GM18868 (cell line): ENCODE results near the gene LDAH.

ENCODE experiments used
- ATAC-seq: cut with Tn5 transposase; IDR thresholded peaks from one replicate; pipeline ENCODE4 v1.9.1; 2021; ENCODE audit warnings: mild to moderate bottlenecking, moderate library complexity; ENCODE audit not compliant: unreplicated experiment

Gene LDAH

DNA sequence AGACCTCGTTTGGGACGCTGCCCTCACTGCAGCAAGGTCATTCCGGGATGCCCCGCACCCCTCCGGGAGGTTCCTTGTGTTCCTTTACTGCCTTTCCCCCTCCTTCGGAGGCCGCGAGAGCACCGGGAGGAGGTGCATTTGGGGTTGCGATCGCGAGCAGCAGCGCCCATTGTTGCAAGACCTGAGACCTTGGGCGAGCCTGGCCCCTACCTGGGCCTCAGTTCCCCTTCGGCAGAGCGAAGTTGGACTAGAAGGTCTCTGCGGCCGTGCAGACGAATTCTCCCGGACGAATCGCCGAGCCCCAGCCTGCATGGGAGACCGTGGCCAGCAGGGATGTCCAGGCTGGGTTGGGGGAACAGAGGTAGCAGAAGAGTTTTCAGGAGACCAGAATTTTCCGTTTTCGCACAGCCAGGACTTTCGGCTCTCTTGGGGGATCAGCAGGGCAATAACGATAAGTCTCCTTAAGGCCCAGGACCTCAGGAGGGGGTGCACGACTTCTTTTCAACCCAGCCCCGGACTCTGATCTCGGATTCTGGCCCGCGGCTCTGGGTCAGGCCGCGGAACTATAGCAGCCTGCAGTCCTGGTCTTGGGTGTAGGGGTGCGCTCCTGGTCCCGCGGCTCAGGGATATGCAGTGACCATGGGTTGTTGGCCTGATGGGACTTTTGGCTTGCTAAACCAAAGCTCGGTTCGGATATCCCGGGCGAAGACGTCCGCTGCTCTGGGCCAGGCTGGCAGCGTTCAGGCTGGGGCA lies 153.2 kb downstream of the LDAH start:
- ATAC-seq = no peak

DNA sequence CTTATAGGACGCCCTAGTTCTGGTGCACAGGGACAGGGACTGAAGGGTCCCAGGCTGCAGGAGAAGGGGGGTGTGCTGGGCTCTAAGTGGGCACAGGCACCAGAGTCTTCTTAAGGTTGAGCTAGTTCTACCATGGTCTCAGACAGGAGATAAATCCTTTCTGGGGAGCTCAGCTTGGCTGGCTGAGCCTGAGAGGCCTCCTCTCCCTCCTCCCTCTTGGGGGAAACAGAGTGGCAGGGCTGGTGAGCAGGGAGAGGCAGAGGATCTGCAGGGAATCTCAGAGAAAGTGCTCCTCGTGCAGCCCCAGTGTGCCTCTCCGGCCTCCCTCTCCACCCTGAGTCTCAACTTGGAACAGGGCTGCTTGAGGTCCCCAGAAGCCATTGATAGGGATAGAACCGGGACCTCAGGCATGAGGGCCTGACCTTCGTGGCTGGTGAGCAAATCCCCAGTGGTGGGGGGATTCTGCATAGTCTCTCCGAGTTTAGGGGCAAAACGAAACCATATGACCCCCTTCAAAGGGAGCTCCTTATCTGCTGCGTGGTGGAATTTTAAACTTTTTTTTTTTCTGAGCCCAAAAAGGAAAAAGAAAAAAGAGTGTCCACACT lies 153.9 kb downstream of the LDAH start:
- ATAC-seq = no peak

DNA sequence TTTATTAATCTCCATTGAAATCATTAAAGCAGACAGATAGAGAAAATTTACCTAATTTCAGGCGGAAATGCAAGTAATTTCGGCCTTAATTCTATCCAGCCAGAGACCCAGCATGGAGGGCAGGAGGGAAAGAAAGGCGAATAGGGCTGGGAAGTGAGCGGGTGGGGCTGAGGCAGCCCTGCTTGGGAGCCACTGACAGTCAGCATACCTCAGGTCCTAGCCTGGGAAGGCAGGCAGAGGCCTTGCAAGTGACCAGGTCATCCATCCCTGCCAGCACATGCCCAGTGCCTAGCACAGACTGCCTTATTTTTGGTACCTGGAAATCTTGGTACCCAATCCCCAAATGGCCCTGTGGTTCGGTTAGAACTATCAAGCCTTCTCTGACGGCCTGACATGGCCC lies 154.4 kb downstream of the LDAH start:
- no peak for ATAC-seq

DNA sequence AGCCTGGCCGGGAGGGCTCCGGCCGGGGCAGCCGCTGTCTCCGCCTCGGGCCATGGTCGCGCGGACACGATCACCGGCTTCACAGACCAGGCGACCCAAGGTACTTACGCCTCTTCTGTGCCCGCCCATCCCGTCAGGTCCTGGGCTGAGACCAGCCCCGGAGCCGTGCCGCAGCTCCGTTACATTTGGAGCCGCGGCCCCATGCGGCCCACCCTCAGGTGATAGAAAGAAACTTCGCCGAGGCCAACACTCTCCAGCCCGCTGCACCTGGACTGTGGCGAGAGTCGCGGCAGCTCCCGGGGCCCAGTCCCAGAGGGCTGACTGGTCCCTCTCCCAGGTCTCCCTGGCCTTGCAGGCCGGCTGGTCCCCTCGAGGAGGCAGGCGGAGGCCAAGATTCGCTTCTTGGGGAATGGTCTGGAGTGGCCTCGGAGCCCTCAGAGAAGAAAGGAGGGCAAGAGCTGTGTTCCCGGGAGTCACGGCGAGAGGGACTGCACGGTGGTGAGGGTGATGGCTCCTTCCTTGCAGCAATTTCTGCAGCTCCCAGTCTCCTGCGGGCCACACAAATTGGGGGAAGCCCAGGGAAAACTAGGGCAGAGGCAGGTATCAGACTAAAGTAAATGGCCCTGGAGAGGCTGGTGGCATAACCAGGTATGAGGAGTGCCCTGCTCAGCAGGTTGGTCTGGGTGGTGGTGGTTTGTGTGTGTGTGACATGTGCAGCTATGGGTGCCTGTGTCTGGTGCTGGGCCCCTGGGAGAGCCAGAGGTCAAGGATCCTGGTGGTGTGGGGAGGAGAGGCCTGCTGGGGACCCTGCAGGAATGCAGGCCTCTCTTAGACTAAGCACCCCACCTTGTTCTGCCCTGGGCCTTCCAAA lies 155.1 kb downstream of the LDAH start:
- peak; percentile 6 for ATAC-seq

DNA sequence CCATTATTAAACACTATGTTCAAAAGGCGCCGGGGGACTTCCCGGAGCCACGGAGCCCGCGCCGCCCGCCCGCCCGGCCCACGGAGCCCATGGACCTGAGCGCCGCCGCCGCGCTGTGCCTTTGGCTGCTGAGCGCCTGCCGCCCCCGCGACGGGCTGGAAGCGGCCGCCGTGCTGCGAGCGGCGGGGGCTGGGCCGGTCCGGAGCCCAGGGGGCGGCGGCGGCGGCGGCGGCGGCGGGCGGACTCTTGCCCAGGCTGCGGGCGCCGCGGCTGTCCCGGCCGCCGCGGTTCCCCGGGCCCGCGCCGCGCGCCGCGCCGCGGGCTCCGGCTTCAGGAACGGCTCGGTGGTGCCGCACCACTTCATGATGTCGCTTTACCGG lies 155.8 kb downstream of the LDAH start:
- ATAC-seq = peak; percentile 29

DNA sequence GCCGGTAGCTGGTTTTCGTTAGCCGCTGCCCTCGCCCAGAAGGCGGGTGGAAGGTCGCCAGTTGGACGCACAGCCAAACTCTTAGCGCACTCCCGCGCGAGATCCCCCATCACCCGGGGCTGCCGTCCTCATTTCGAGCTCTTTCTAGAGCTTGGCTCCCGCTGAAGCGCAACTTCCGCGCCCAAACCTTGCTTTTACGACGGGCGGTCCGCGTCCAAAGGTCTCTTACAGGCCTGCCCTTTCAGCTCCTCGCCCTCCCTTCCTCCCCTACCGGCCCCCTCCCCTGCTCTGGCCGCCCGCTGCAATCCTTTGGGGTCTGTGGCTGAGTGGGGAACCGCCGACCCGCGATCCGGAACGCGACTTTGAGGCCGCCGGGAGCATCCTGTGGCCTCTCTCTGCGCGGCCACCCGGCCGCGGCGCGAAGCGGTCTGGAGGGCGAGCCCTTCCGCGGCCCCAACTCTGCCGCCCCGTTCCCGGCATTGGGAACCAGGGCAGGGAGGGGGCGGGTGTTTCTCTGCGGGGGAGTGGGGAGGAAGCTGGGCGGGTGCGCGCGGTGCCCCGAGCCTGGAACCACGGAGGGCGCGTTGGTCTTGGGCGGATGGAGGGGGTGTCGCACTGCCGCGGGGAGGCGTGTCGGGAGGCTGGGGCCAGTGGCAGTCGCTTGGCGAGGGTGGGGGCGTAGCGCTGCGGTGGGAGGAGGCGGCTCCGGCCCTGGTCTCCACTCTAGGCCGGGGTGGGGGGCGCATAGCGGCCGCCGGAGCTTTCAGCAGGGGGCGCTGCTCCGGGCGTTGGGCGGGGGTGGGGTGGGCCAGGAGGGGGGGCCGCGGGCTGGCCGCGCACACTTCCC lies 156.4 kb downstream of the LDAH start, which contains the start of gene GDF7:
TSS of gene GDF7 (plus strand) at position 841 of the 847 bp plus-strand sequence. CDS start 96 bp downstream, outside the sequence.
- ATAC-seq = peak; percentile 34

DNA sequence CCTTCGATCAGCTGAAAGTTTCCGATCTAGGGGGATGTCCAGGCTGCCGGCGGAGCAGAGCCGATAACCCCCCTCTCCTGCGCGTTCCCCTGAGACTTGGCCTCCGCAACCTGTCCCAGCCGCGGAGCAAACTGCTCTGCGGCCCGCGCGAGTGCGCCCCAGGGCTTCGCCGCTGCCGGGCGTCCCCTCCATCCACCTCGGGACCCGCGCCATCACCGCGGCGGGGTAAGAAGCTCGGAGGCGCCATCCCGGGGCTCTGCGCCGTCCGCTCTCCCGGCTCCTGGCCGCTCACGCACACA lies 156.9 kb downstream of the LDAH start:
- no peak for ATAC-seq

DNA sequence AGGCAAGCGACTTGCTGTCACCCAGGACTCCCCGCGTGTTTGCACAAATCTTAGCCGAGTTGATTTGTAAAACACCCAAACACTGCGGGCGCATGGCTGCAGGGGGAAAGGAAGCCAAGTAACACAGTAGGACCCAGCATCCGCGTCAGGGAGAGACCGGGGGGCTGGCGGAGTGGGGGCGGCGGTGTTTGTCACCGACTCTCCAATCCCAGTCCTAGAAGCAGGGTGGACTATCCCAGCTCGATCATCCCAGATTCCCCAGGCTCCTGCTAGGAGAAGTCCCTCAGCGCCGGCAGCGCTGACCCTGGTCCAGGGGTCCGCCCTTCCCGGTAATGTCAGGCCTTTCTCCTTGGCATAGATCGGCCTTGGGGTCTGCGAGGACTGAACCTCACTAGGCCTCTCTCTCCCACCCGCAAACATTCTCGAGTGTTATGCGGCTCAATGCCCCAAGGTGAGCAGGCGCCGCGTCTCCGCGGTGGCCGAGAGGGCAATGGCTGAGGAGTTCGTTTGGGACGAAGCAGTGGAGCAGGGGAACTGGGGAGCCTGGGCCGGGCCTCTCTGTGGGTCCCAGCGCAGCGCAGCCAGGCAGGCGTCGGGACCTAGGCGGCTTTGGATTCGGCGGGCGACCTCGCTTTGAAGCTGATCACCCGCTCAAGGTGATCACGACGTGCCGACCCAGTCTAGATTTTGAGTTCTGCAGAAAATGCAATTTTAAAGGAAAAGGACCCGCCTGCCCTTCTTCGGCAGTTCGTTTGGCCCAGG lies 157.5 kb downstream of the LDAH start:
- ATAC-seq = no peak

DNA sequence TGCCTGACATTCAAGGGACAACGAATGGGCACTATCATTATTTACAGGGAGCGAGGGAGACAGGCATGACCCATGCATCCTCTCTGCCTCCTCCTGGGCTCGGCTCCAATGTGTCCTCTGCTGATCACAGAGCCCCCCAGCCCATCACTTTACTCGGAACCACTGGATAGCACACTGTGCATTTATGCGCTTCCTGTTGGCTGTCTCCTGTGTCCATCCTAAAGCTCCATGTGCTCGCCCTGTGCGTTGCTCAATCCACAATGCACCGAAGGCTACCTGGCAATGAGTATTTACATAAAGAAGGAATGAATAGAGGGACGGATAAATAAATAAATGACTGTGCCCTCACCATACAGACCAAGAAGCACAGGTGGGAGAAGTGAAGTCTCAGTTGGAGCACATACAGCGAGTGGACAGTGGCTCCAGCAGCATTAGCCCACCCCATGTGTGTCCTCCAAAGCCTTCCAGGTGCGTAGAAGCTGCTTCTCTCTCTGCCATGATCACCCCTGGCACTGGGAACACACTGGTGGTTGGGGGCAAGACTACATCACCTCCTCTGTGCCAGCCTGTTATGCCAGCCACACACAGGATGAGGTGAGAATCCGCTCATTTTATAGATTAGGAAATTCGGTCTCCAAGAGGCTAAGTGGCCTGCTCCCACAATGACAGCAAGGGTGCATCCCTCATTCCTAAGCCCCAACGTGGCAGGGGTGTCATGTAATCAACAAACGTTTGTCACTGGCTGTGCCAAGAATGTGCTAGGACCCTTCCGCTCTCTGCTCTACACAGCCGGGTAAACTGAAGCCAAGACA lies 158.3 kb downstream of the LDAH start:
- no peak for ATAC-seq

DNA sequence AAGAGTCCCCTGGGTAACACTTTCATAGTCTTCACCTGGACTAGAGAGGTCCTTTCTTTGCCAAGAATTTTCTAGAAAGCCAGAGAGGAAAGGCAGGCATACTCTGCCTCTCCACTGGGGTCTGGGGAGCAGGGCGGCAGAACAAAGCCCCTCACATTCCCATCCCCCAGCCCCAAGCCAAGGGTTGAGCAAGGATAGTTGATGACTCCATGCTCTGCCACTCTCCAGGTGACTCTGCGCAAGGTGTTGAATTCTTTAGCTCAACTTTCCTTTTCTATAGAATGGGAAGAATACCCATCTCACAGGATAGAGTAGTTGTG lies 158.9 kb downstream of the LDAH start:
- ATAC-seq = no peak

DNA sequence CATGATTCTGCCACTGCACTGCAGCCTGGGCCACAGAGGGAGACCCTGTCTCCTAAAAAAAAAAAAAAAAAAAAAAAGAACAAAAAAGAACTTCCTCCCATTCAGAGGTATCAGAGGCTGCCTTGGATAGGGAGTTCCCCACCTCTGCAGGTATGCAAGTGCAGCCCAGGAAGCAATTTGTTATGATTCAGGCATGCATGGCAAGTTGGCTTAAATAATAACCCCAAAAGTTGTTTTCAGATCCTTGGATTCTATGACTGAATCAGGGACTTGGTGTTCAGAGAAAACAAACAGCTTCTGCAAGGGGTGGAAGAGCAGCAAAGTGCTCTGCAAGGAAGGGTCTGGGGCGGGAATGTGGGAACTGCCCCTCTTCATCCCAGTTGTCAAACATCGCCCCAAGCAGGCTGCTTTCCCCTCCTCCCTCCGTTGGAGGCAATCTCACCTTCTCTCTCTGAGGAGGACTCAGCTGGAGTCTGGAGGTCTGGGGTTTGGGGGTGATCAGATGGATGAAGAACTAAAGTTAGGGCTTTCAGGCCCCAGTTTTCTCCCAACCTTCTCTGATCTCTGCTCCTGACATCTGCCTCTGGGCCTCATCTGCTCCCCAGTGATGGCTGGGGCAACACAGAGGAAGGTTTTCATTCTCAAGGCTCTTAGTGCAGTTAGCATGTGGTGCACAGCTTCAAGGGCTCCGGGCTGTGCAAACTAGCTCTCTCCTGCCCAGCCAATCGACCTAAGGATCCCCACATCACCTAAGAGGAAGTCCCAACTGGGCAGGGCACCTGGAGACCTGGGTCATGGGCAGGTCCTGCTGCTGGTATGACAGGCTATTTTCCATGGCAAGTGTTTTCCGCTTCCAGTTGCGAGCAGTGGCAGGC lies 159.5 kb downstream of the LDAH start:
- ATAC-seq = no peak

DNA sequence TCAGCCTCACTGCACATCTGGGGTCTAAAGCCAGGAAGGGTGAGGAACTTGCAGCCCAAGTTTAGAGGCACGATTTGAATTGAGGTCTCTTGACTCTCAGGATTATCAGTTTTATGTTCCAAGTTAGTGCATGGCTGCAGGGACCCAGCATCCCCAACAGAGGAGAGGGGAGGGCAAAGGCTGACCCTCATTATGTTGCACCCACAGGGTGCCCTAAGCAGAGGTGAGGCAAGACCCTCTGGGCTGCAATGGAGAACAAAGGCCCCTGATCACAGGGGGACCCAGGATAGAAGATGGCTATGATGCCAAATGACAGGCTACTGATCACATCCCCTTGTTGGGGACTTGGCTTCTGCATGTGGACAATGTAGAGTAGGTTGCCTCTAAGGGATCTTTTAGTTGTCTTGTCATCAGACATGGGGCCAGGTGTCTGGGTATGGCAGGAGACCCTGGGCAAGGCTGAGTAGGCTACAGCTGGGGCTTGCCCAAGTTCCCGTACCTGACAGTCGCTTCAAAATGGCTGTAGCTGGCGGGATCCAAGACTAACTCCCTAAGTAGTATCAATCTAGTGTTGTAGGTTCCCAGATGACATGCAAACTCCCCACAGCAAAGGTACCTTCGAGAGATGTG lies 160.5 kb downstream of the LDAH start:
- ATAC-seq = no peak

DNA sequence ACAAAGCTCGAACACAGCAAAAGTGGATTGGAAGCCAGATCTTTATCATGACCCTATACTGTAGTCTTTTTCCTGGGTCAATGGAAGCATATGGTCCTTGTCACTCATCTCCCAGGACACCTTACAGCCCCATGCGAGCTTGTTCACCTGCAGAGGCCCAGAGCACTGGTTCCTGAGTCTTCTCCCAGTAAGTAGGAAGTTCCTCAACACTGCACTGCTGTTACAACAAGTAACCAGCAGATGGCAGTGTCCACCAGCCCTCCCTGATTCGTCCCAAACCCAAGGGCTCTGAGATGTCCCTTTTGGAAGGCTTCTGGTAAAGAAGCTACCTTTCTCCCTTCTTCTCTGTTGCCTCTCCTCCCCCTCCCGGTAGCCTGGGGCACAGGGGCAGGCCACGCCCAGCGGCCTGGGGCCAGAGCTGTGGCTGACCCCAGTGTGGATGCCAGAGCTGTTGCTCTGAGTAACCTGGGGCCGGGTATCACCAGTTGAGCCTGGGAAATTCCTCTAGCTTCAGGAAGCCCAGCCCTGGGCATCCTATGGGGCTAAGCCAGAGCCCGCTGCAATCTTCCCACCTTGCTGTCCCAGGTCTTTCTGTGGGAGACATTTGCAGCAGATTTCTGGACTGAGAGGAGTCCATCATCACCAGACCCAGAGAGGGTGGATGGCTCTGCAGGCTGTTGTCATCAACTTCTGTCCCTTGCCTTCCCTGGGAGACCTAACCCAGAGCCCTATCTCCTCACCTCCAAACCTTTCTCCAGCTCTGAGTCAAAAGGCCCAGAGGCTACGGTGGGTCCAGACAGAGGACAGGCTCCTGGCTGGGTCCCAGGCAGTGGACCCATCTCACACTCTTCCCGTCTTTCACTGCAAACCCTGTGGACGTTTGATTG lies 161.2 kb downstream of the LDAH start:
- ATAC-seq = peak; percentile 62

DNA sequence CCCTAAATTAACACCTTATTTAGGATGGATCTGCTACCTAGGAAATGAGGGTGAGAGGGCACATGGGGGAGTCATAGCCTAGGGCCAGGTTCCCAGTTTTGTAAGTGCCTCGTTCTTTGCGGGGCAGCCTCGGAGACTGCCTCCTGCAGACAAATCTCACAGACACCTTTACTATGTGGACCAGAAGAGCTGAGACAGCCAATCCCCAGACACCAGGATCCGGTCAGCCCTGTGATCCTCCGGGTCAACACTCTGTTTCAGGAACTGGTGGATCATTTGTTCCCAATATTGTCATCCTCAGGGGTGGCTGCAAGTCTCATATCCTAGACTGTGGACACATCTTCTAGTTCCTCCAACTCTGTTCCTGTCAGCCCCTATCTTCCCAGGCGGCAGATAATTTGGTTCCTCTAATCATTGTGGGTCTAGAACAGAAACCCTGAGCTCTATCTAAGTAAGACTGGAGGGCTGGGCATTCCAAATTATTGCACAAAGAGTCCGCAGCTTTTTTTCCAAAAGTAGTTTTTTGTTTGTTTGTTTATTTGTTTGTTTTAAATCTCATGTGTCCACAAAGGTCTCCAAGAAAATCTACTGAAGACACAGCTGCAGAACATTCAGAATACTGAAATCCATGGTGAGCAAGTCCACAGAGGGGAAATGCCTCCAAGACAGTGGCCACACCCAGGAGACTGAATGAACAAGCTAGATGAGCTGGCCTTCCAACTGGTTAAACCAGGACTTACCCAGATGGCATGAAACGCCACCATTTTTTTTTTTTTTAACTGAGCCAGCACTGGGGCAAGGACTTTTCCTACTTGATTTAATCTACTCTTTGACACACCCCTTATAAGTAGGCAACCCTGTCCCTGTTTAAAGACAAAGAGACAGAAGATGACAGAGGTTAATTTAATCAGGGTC lies 162.1 kb downstream of the LDAH start:
- no peak for ATAC-seq

DNA sequence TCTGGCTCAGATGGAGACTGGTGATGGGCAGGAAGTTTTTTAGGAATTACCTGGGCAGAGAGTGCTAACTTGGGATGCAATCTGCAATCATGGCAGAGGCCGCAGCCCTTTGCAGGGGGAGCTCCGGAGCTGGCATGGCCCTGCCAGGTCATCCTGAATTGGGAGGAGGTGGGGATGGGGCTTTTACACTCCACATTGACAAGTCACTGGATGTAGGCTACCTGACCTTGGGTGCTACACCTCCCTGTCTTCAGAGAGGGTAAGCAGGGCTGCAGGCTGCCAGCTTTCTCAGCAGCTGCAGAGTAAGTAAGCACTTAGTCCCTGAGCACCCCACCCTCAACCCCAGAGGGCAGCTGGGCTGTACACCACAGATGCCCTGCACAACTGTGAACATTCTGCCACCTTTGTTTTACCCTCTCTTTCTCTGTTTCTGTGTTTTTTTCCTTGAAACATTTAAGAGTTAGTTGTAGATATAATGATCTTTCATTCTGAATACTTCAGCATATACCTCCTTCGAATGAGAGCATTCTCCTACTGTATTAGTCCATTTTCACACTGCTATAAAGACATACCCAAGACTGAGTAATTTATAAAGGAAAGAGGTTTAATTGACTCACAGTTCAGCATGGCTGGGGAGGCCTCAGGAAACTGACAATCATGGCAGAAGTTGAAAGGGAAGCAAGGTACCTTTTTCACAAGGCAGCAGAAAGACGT lies 165.2 kb downstream of the LDAH start:
- ATAC-seq = no peak

DNA sequence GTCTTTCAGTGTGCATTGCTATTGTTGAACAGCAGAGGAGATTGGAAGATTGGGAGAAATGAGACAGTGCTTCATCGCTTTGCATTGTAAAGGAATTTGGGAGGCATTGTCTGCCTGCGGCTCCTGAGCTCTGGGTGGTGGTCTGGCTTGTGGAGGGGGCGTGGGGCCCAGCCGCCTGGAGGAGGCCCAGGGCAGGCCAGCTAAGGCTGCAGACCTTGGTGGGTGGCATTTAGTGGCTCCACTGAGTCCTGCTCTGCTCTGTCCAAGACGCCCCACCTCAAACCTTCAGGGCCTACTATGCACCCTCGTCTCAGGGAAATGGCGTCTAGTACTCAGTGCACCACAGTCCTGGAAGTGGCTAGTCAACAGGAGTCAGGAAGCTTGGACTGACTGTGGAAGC lies 166.3 kb downstream of the LDAH start:
- no peak for ATAC-seq
